Hematopoietic multipotent progenitor cell (in vitro differentiated cells): ENCODE results near the gene FOXN1. TPM values are rescaled to one million over a fixed set of nuclear protein-coding genes. Genes with fewer than 3 reads are reported as not detected.

Experiments
- DNase-seq, 3 donors: peaks; one replicate each; pipeline ENCODE4 v3.0.0-alpha.2; 2011 to 2015; ENCODE audit warnings: low read depth in 2 of 3, low spot score in 2 of 3
- total RNA-seq: library from RNA; depleted of rRNA; stranded (reverse); fragments of >200 nt; gene quantifications from one replicate; pipeline ENCODE4 v1.2.3, GENCODE V29; 2012

The FOXN1 gene
- total RNA-seq, 1 donor: not detected

DNA sequence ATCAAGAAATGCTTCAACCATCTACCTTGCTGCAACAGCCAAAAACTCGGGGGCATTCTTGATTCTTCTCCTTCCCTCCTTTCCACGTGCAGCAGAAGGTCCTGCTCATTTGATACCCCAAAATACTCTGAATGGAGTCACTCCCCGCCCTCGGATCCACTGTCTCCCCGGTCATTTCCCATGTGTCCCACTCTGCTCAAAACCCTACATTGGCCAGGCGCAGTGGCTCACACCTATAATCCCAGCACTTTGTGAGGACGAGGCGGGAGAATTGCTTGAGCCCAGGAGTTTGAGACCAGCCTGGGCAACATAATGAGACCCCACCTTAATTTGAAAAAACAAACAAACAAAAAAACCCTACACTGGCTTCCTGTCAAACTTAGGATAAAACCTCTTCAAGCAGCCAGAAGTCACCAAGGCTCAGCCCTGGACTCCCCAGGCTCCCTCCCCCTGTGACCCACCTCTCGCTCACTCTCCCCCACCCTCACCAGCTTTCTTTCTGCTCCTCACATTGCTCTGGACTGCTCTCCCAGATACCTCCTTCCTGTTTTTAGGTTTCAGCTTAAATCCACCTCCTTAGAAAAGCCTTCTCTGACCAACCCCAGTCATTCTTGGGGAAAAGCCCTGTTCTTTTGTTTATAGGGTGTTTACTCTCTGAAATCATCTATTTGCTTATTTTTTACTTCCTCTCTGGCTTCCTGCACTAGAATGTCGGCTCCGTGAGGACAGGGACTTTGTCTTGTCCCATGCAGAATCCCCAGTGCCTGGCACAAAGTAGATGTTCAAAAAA is 29.9 kb upstream of the FOXN1 start:
- no peak for DNase-seq

GRCh38 chr17:28477928-28478327 is 28.2 kb upstream of the FOXN1 start:
- DNase-seq: no peak

GRCh38 chr17:28478712-28479615 is 27.2 kb upstream of the FOXN1 start:
- no peak for DNase-seq

- no peak for DNase-seq
These were observed 25.9 kb upstream of the FOXN1 start for GRCh38 chr17:28480278-28480677.

DNA sequence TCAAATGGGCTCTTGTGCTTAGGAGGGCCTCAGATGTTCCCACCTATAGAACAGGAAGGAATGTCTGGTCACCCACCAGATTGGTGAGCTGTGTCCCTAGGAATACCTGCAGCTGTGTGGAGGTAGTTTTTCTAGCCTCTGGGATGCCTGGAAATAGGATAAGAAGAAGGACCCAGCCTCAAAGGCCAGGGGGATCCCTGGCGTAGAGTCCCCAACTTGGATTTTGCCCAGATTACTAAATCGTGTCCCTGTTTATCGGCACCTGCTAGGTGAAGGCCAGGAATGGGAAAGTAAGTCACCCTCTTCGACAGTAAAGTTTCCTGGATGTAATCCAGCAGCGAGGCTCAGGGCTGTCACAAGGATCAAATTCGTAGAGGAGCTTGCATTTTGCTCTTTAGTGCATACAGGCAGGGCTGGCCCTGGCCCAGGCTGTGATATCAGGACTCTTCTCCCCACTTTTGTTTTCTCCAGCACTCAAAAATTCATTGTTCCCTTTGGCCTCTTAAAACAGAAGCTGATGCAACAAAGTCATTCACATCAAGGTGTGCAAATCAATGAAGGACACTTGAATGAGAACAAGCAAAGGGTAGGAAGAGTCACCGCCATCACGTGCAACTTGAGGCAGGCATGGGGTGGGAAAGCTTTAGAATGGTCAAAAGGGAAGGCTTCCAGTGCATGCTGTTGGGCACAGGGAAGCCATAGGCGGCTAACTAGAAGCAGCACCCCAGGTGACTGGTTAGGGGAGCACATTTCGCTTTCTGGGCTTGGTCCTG is 25.2 kb upstream of the FOXN1 start:
- DNase-seq: no peak

DNA sequence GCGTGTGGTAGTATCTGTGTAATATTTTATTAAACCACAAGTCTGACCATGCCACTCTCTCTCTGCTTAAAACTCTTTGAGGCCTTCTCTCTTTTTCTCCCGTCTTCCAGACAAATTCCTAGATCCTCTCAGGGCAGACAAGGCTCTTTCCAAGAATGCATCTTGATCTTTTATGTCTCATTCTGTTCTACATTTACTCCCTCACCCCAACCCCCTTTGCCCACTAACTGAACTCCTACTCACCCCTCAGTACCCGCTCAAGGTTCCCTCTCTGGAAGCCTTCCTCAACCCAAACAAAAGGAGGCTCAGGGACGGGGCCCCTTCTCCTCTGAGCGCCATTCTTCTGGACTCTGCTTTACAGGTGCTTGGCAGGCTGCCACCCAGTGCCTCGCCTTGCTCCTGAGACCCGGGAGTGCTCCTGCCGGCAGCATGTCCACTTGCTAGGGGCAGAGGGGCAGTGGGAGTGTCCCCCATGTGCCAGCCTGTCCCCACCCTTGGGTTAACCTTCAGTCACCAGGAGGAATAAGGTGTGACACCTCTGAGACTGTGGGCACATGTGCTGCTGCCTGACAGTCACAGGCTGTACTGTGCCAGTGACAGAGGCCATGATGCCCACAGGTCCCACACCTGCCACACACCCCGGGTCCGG is 23.5 kb upstream of the FOXN1 start:
- no peak for DNase-seq

DNA sequence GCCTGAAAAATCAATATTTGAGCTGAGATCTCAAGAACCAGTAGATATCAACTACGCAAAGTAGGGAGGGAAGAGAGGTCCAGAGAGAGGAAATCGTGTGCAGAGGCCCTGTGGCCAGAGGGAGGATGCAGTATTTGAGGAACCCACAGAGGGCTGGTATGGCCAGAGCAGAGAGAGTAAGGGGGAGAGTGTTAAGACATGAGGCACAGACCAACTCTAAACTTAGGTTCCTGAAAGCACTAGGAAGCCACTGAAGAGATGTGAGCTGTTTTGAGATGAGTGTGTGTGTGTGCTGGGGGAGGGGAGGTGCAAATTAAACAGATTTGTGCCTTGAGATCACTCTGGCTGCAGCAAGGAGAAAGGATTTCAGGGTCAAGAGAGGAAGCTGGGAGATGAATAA is 21.9 kb upstream of the FOXN1 start:
- DNase-seq: peak in 1 of 3 donors; percentile 20

- DNase-seq: no peak
These were observed 21.1 kb upstream of the FOXN1 start for GRCh38 chr17:28485049-28485448.

- no peak for DNase-seq
These were observed 18.1 kb upstream of the FOXN1 start for GRCh38 chr17:28487881-28488532.

DNA sequence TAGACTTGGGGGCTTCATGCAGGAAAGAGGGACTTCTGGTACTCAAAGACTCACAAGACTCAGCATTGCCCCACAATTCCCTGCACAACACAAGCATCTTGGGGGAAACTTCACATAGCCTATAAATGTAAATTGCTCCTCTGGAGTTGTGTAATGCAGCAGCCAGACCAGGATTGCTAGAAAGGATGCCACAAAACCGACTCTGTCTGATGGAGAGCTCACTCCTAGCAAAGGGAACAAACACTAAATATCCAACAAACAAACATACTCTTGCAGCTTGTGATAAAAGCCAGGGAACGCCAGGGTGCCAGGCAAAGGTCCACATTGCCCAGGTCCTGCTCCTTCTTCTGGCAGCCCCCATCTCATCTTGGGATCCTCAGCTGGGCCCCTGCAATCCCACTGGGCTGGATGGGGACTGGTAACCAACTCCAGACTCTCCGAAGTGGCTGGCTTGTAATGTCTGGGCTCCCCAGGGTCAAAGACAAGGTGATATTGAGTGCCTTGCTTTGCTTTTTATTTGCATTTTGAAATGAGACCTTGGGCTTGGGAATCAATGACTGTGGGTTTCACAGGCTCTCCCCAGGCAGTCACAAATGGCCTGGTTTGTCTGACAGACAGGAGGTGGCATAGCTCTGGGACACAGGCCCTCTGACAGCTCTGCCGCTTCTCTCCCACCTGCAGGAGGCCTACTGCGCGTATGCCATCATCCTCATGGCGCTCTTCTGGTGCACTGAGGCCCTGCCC is 17.4 kb upstream of the FOXN1 start:
- no peak for DNase-seq

- no peak for DNase-seq
These were observed 14.9 kb upstream of the FOXN1 start for GRCh38 chr17:28491286-28491685.

GRCh38 chr17:28491860-28492259 is 14.3 kb upstream of the FOXN1 start:
- no peak for DNase-seq

- DNase-seq: no peak
These were observed 13.5 kb upstream of the FOXN1 start for GRCh38 chr17:28492352-28493310.

DNA sequence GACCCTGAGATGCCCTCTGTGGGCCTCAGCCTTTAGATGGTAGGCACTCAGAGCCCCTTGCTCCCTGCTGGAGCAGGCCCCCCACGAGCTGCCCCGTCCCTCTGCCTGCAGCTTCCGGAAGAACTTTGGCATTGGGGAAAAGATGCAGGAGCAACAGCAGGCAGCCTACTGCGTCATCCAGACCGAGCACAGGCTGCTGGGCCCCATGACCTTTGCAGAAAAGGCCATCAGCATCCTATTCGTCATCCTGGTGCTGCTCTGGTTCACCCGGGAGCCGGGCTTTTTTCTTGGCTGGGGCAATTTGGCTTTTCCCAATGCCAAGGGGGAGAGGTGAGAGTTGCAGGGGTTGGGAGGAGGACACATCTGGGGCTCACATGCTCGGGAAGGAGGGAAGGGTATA is 12.7 kb upstream of the FOXN1 start:
- no peak for DNase-seq

- peak; percentile 57 to 78 (median 73) for DNase-seq
These were observed 11.5 kb upstream of the FOXN1 start for GRCh38 chr17:28494445-28495188.

- no peak for DNase-seq
These were observed 10.5 kb upstream of the FOXN1 start for GRCh38 chr17:28495635-28496034.

GRCh38 chr17:28497931-28498330 is 8.2 kb upstream of the FOXN1 start:
- no peak for DNase-seq
